Neuronal stem cell (in vitro differentiated cells): Measurements from ENCODE around the gene RALY. TPM values are rescaled to one million over a fixed set of nuclear protein-coding genes. Genes with fewer than 3 reads are reported as not detected.

Experiments used
- DNase-seq: peaks from one replicate; pipeline ENCODE4 v3.0.0-alpha.2; 2013; ENCODE audit warnings: low spot score
- H2AFZ ChIP-seq: one replicate; pipeline ENCODE4 v1.6.1; 2013; ENCODE audit warnings: mild to moderate bottlenecking, low read length, inconsistent platforms
- H2AK5ac ChIP-seq: 2 replicates; pipeline ENCODE4 v1.6.1; 2013; ENCODE audit warnings: low read depth, mild to moderate bottlenecking, inconsistent platforms, low read length, moderate library complexity, mixed read lengths
- H2BK120ac ChIP-seq: 2 replicates; pipeline ENCODE4 v1.6.1; 2013; ENCODE audit warnings: low read depth, mild to moderate bottlenecking, inconsistent platforms, low read length, moderate library complexity, mixed read lengths
- H2BK12ac ChIP-seq: one replicate; pipeline ENCODE4 v1.6.1; 2013; ENCODE audit warnings: low read length, inconsistent platforms
- H2BK15ac ChIP-seq: 2 replicates; pipeline ENCODE4 v1.6.1; 2013; ENCODE audit warnings: mild to moderate bottlenecking, low read length, inconsistent platforms, mixed read lengths
- H2BK5ac ChIP-seq: one replicate; pipeline ENCODE4 v1.6.1; 2013; ENCODE audit warnings: inconsistent platforms, mild to moderate bottlenecking, low read length, moderate library complexity
- H3K14ac ChIP-seq: one replicate; pipeline ENCODE4 v1.6.1; 2013; ENCODE audit warnings: low read length, inconsistent platforms
- H3K18ac ChIP-seq: 2 replicates; pipeline ENCODE4 v1.6.1; 2013; ENCODE audit warnings: low read length, inconsistent platforms
- H3K23ac ChIP-seq: 2 replicates; pipeline ENCODE4 v1.6.1; 2013; ENCODE audit warnings: low read depth, mild to moderate bottlenecking, mixed read lengths, low read length, inconsistent platforms; ENCODE audit not compliant: poor library complexity
- H3K27ac ChIP-seq: replicated peaks from 3 replicates; pipeline ENCODE4 v1.5.1; 2013; ENCODE audit warnings: low read length, inconsistent platforms
- H3K27me3 ChIP-seq, 3 experiments: 2 replicates each; pipeline ENCODE4 v1.6.1; 2013; ENCODE audit warnings: low read length in 3 of 3, mild to moderate bottlenecking in 2 of 3, inconsistent platforms in 1 of 3, low read depth in 1 of 3, mixed read lengths in 1 of 3, moderate library complexity in 1 of 3; ENCODE audit not compliant: control insufficient read depth in 3 of 3, insufficient read depth in 3 of 3
- H3K36me3 ChIP-seq, 2 donors: replicated peaks in 1 of 2; 2 replicates each; pipeline ENCODE4 v1.6.1; 2013; ENCODE audit warnings: low read length in 2 of 2; ENCODE audit not compliant: control insufficient read depth in 2 of 2, insufficient read depth in 2 of 2
- H3K4ac ChIP-seq: 2 replicates; pipeline ENCODE4 v1.6.1; 2013; ENCODE audit warnings: inconsistent platforms, mild to moderate bottlenecking, low read length, moderate library complexity
- H3K4me1 ChIP-seq, 2 donors: 1 replicate in 1 of 2; 2 replicates in 1 of 2; pipeline ENCODE4 v1.6.1; 2013; ENCODE audit warnings: low read length in 2 of 2, low read depth in 1 of 2; ENCODE audit not compliant: control insufficient read depth in 2 of 2, insufficient read depth in 1 of 2
- H3K4me2 ChIP-seq: one replicate; pipeline ENCODE4 v1.6.1; 2013; ENCODE audit warnings: mild to moderate bottlenecking, low read length, inconsistent platforms; ENCODE audit not compliant: insufficient read depth, poor library complexity, severe bottlenecking
- H3K4me3 ChIP-seq, 2 donors: 2 replicates each; pipeline ENCODE4 v1.5.1; 2013; ENCODE audit warnings: low read length in 2 of 2, mild to moderate bottlenecking in 2 of 2, inconsistent platforms in 1 of 2, moderate library complexity in 1 of 2
- H3K79me1 ChIP-seq: one replicate; pipeline ENCODE4 v1.6.1; 2013; ENCODE audit warnings: low read depth, mild to moderate bottlenecking, inconsistent platforms, low read length, moderate library complexity
- H3K9ac ChIP-seq: one replicate; pipeline ENCODE4 v1.6.1; 2013; ENCODE audit warnings: mild to moderate bottlenecking, low read depth, low read length, inconsistent platforms; ENCODE audit not compliant: poor library complexity
- H3K9me3 ChIP-seq, 2 donors: replicated peaks in 1 of 2; 2 replicates each; pipeline versions ENCODE3 to v1.6.1; 2013; ENCODE audit warnings: low read length in 2 of 2, mild to moderate bottlenecking in 2 of 2, inconsistent platforms in 1 of 2, low read depth in 1 of 2, mixed read lengths in 1 of 2, moderate library complexity in 1 of 2; ENCODE audit not compliant: control insufficient read depth in 2 of 2, insufficient read depth in 1 of 2
- H4K8ac ChIP-seq: one replicate; pipeline ENCODE4 v1.6.1; 2013; ENCODE audit warnings: low read depth, mild to moderate bottlenecking, inconsistent platforms, low read length, moderate library complexity
- H4K91ac ChIP-seq: one replicate; pipeline ENCODE4 v1.6.1; 2013; ENCODE audit warnings: low read length, low read depth, mild to moderate bottlenecking, inconsistent platforms; ENCODE audit not compliant: poor library complexity
- WGBS, 2 donors: extraction: QIAGEN DNeasy Blood & Tissue Kit; methylation state at CpG; one replicate each; pipeline ENCODE4 v1.1.7; 2013; ENCODE audit warnings: missing lambda C conversion rate in 2 of 2, mixed read lengths in 1 of 2; ENCODE audit not compliant: insufficient read length in 2 of 2, insufficient replicate concordance in 1 of 2; ENCODE audit errors: extremely low coverage in 2 of 2; 5-methylcytosine and 5-hydroxymethylcytosine counted together
- polyA plus RNA-seq, 2 experiments: library from polyadenylated mRNA; stranded (reverse); fragments of 200-250 nt; gene quantifications; one replicate each; pipeline ENCODE4 v1.2.3, GENCODE V29; 2013

Gene RALY
- 147 TPM for polyA plus RNA-seq (2013, experiment 1 of 2)
- 144 TPM for polyA plus RNA-seq (2013, experiment 2 of 2)

- Histone ChIP-seq H4K91ac (no peak within 1 kb of the TSS), H2AK5ac (no peak within 1 kb of the TSS), H3K4me3 (peak within 1 kb of the TSS; percentile 91 to 98), H3K4me2 (peak within 1 kb of the TSS; percentile 81), H3K36me3 (peaks cover 0 to 18% of the 10 kb centered on the region in 2 donors), H3K9ac (peak within 1 kb of the TSS; percentile 98), H2AFZ (peak within 1 kb of the TSS; percentile 97), H3K4ac (no peak within 1 kb of the TSS), H3K27me3 (no peaks in the 10 kb centered on the region), H3K18ac (peak within 1 kb of the TSS; percentile 96), H3K79me1 (no peaks in the 10 kb centered on the region), H3K4me1 (peaks cover 13 to 14% of the 10 kb centered on the region in 2 donors), H2BK15ac (no peak within 1 kb of the TSS), H3K23ac (peak within 1 kb of the TSS; percentile 98), H2BK120ac (no peak within 1 kb of the TSS), H2BK12ac (no peak within 1 kb of the TSS), H2BK5ac (peak within 1 kb of the TSS; percentile 85), H3K14ac (peak within 1 kb of the TSS; percentile 92), H4K8ac (no peak within 1 kb of the TSS), H3K27ac (peak within 1 kb of the TSS; percentile 95), H3K9me3 (no peaks in the 10 kb centered on the region)
- WGBS, 2 donors: no CpG with 5 or more reads among the region's 72 CpGs
- no peak for DNase-seq
Observed at GRCh38 chr20:33993576-33994221, at the start of gene RALY. Gene RALY (plus strand): TSS chr20:33993911. CDS start chr20:34072075, 78,164 bp downstream.

GRCh38 chr20:33944914-33945313 lies 48.8 kb upstream of the RALY start:
- Histone ChIP-seq H2BK5ac (no peak overlapping the region), H3K4me3 (no peak overlapping the region), H3K9ac (no peak overlapping the region), H2BK120ac (no peak overlapping the region), H3K4ac (no peak overlapping the region), H3K4me2 (no peak overlapping the region), H3K9me3 (peaks cover 7 to 10% of the 10 kb centered on the region in 2 donors), H2AK5ac (no peak overlapping the region), H3K18ac (peak overlapping the region; percentile 46), H2AFZ (no peak overlapping the region), H3K79me1 (no peaks in the 10 kb centered on the region), H3K23ac (no peak overlapping the region), H3K36me3 (no peaks in the 10 kb centered on the region), H4K91ac (no peak overlapping the region), H4K8ac (no peak overlapping the region), H3K27me3 (peaks cover 0 to 2% (median 0%) of the 10 kb centered on the region in 3 experiments), H3K27ac (no peak overlapping the region), H2BK12ac (no peak overlapping the region), H2BK15ac (no peak overlapping the region), H3K14ac (no peak overlapping the region), H3K4me1 (no peaks in the 10 kb centered on the region)
- no CpG with 5 or more reads among the region's 5 CpGs for WGBS, 2 donors
- DNase-seq: no peak

- Histone ChIP-seq H2BK120ac (no peak overlapping the region), H3K4me1 (no peaks in the 10 kb centered on the region), H2AK5ac (no peak overlapping the region), H3K4me3 (no peak overlapping the region), H3K9me3 (peaks cover 7 to 10% of the 10 kb centered on the region in 2 donors), H3K9ac (no peak overlapping the region), H3K14ac (no peak overlapping the region), H2BK12ac (no peak overlapping the region), H2BK5ac (no peak overlapping the region), H3K18ac (no peak overlapping the region), H3K4me2 (no peak overlapping the region), H2BK15ac (no peak overlapping the region), H3K36me3 (no peaks in the 10 kb centered on the region), H3K23ac (no peak overlapping the region), H4K8ac (no peak overlapping the region), H2AFZ (no peak overlapping the region), H3K27me3 (peaks cover 0 to 2% (median 0%) of the 10 kb centered on the region in 3 experiments), H4K91ac (no peak overlapping the region), H3K79me1 (no peaks in the 10 kb centered on the region), H3K27ac (no peak overlapping the region), H3K4ac (no peak overlapping the region)
- no peak for DNase-seq
- no CpG with 5 or more reads among the region's 5 CpGs for WGBS, 2 donors
Observed at GRCh38 chr20:33945391-33946081, 48.2 kb upstream of the RALY start.

GRCh38 chr20:33947709-33948295 lies 45.9 kb upstream of the RALY start:
- Histone ChIP-seq H3K9me3 (peaks cover 7 to 10% of the 10 kb centered on the region in 2 donors), H3K36me3 (no peaks in the 10 kb centered on the region), H3K9ac (no peak overlapping the region), H3K4me3 (no peak overlapping the region), H3K79me1 (no peaks in the 10 kb centered on the region), H3K4me1 (no peaks in the 10 kb centered on the region), H2BK5ac (no peak overlapping the region), H3K4me2 (no peak overlapping the region), H2BK12ac (no peak overlapping the region), H2AFZ (no peak overlapping the region), H4K91ac (no peak overlapping the region), H2BK15ac (no peak overlapping the region), H3K27me3 (no peaks in the 10 kb centered on the region), H3K4ac (no peak overlapping the region), H3K18ac (no peak overlapping the region), H3K27ac (no peak overlapping the region), H3K14ac (no peak overlapping the region), H2BK120ac (no peak overlapping the region), H4K8ac (no peak overlapping the region), H2AK5ac (no peak overlapping the region), H3K23ac (no peak overlapping the region)
- DNase-seq: peak; percentile 27
- no CpG with 5 or more reads among the region's 2 CpGs for WGBS, 2 donors
